ENCODE results near the gene PBX4. TPM values are rescaled to one million over a fixed set of nuclear protein-coding genes. Genes with fewer than 3 reads are reported as not detected.

PBX4 gene
- total RNA-seq, 2 donors from 2014 or later = 1.6 to 8.2 TPM

DNA sequence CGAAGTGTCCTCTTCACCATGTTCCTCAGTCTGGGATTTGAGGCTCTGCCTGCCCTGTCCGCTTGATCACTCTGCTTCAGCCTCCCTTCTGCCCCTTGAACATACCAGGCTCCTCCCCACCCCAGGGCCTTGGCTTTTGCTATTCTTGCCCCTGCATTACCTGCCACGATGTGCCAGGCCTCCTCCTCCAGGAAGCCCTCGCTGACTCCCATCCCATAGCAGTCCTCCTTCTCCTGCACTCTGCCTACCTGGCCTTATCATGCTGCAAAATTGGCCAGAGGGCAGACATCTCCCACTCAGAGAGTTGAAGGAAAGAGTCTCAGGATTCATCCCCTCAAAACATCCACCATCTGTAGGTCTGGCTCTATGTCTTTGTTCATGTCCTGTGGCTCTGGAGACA is 87.6 kb downstream of the PBX4 start:
- Histone ChIP-seq H3K27ac (no peak overlapping the region), H3K27me3 (no peaks in the 10 kb centered on the region), H3K36me3 (replicated peaks in 1 of 2; ENCODE audit: insufficient read depth in 1 of 2, low read depth in 2 of 2) (peaks cover 0 to 3% of the 10 kb centered on the region in 2 donors), H3K4me3 (no peak overlapping the region), H3K9me3 (no peaks in the 10 kb centered on the region), H3K4me1 (peaks cover 8% of the 10 kb centered on the region)
- intact Hi-C loops (cut with DNase I) = no loop called here
- ATAC-seq (no peak), DNase-seq (no peak)
- 77 to 81% methylated on average over 4 of the region's 4 CpGs for WGBS, 2 donors
- TF ChIP-seq POLR2A (IDR thresholded peaks at IDR 0.05) = no peak
- TF ChIP-seq CTCF (IDR thresholded peaks at IDR 0.05) = no peak

GRCh38 chr19:19530423-19530804 is 88.1 kb downstream of the PBX4 start:
- Histone ChIP-seq H3K4me1 (peaks cover 8% of the 10 kb centered on the region), H3K4me3 (no peak overlapping the region), H3K9me3 (no peaks in the 10 kb centered on the region), H3K27ac (no peak overlapping the region), H3K27me3 (no peaks in the 10 kb centered on the region), H3K36me3 (replicated peaks in 1 of 2; ENCODE audit: insufficient read depth in 1 of 2, low read depth in 2 of 2) (peaks cover 0 to 3% of the 10 kb centered on the region in 2 donors)
- TF ChIP-seq CTCF (IDR thresholded peaks at IDR 0.05) (no peak), POLR2A (IDR thresholded peaks at IDR 0.05) (no peak)
- intact Hi-C loops (cut with DNase I) = no loop called here
- 54 to 67% methylated on average over 5 to 9 of the region's 9 CpGs for WGBS, 2 donors
- DNase-seq (no peak), ATAC-seq (no peak)

DNA sequence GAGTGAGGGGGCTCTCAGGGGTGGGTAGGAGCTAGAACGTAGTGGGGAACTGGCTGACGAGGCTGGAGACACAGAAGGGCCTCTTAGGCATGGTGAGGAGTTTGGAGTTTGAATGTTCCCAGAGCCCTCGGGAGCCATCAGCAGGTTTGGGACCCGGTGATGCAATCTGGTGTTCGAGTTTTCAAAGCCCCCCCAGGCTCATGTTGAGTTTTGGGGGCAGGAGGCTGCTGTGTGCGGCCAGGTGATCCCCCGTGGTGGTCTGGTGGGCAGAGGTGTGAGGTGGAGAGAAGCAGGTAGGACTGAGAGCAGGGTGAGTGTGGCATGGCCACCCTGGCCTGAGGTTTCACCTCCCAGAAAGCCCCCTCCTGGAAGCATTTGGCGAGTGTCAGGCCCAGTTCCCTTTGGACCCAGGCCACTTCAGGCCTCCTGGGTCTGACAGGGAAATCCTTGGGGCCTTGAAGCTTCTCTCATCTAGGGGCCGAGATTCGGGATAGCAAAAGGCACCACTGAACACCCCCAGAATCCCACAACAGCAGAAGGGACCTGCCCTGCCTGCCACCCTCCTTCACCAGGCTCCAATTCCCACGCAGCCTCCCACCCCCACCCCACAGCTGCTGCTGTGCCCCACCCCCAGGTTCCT is 88.6 kb downstream of the PBX4 start:
- DNase-seq (no peak), ATAC-seq (no peak)
- TF ChIP-seq POLR2A (IDR thresholded peaks at IDR 0.05) (no peak), CTCF (IDR thresholded peaks at IDR 0.05) (no peak)
- H3K27me3 ChIP-seq = no peaks in the 10 kb centered on the region
- H3K4me1 ChIP-seq = peaks cover 8% of the 10 kb centered on the region
- WGBS, 2 donors = 67 to 68% methylated on average over 5 to 11 of the region's 11 CpGs
- intact Hi-C loops (cut with DNase I) = loop anchor here (5.0 kb wide), 1 partner anchor 117 kb away; no protein-coding TSS in a partner anchor
- peaks cover 0 to 3% of the 10 kb centered on the region in 2 donors for H3K36me3 ChIP-seq (replicated peaks in 1 of 2; ENCODE audit: insufficient read depth in 1 of 2, low read depth in 2 of 2)
- H3K4me3 ChIP-seq = no peak overlapping the region
- no peaks in the 10 kb centered on the region for H3K9me3 ChIP-seq
- no peak overlapping the region for H3K27ac ChIP-seq

- WGBS, 2 donors = 62 to 74% methylated on average over 42 to 46 of the region's 50 CpGs
- intact Hi-C loops (cut with DNase I) = loop anchor here (5.0 kb wide), 1 partner anchor 118 kb away; no protein-coding TSS in a partner anchor
Observed at GRCh38 chr19:19528721-19529490, 89.6 kb downstream of the PBX4 start, which contains the start of gene YJEFN3. Gene YJEFN3, plus strand, starts transcription at chr19:19528911. Its CDS starts 22 bp downstream, at chr19:19528933.

More at GRCh38 chr19:19528721-19529490, 89.6 kb downstream of the PBX4 start, which contains the start of gene YJEFN3:
- Histone ChIP-seq H3K27me3 (no peaks in the 10 kb centered on the region), H3K4me3 (no peak within 1 kb of the TSS), H3K4me1 (peaks cover 8% of the 10 kb centered on the region), H3K36me3 (replicated peaks in 1 of 2; ENCODE audit: insufficient read depth in 1 of 2, low read depth in 2 of 2) (peaks cover 0 to 3% of the 10 kb centered on the region in 2 donors), H3K27ac (no peak within 1 kb of the TSS), H3K9me3 (no peaks in the 10 kb centered on the region)
- no peak for DNase-seq
- ATAC-seq = no peak
- no peak for TF ChIP-seq CTCF (IDR thresholded peaks at IDR 0.05)
- TF ChIP-seq POLR2A (IDR thresholded peaks at IDR 0.05) = no peak
